ENCODE data around the gene ATP6V1G3.

- no peak for TF ChIP-seq CTCF (IDR thresholded peaks at IDR 0.05)
- TF ChIP-seq EZH2 (IDR thresholded peaks at IDR 0.05; ENCODE audit: borderline replicate concordance, insufficient read depth, low read depth, low read length, poor library complexity, severe bottlenecking): no peak
Observed at GRCh38 chr1:198548890-198549289, 8.4 kb upstream of the ATP6V1G3 start.

Measured in B cell (primary cell).